K562 (cell line): ENCODE data around the gene DDOST. TPM values are rescaled to one million over a fixed set of nuclear protein-coding genes. Genes with fewer than 3 reads are reported as not detected.

Source experiments
- ATAC-seq: fragments of 200-7000 bp; cut with Tn5 transposase; 3 replicates; pipeline ENCODE4 v1.9.1; 2020; ENCODE audit warnings: moderate library complexity
- BruUV-seq: library from RNA; stranded (reverse); fragments of 400-500 nt; replicated peaks from 2 replicates; lab custom pipeline; 2021; lab: Mats Ljungman, UMichigan
- CTCF ChIA-PET: fragments of 300-600 bp; formaldehyde crosslinking; extraction: SDS; loops from one replicate; lab custom pipeline; 2021; ENCODE audit warnings: low intra/inter-chr PET ratio; lab: Yijun Ruan, JAX
- POLR2A ChIA-PET: fragments of 300-600, 350-650 bp; sonication (Branson Sonifier 250); formaldehyde crosslinking; extraction: SDS; loops from one replicate; lab custom pipeline; 2021; ENCODE audit warnings: antibody characterized with exemption, inconsistent platforms; lab: Yijun Ruan, JAX
- DNase-seq, 4 experiments: peaks; one replicate each; pipeline versions ENCODE4 v3.0.0 to v3.0.0-alpha.2; 2011 to 2018; ENCODE audit warnings: low spot score in 3 of 4, mixed read lengths in 3 of 4; ENCODE audit errors: extremely low read depth in 1 of 4
- FAIRE-seq: peaks from 2 replicates; lab custom pipeline; 2011; peaks lifted over from hg19 to GRCh38; lab: Jason Lieb, UNC
- H2AFZ ChIP-seq: 2 replicates; pipeline ENCODE4 v1.6.0; 2011; ENCODE audit warnings: low read depth, low read length, control low read depth, inconsistent platforms
- H3K27ac ChIP-seq: fragments of 200-600 bp; 3 replicates; pipeline ENCODE4 v1.8.0; 2011; ENCODE audit warnings: low read depth, mild to moderate bottlenecking, control low read depth, inconsistent platforms, low read length, moderate library complexity, mixed read lengths; ENCODE audit errors: extremely low read depth
- H3K27me3 ChIP-seq, 2 experiments: fragments of 300-600 bp in 1 of 2; 2 replicates in 1 of 2; 3 replicates in 1 of 2; pipeline versions ENCODE4 v1.6.0 to v1.8.0; 2011; ENCODE audit warnings: inconsistent platforms in 2 of 2, low read length in 2 of 2, mild to moderate bottlenecking in 1 of 2, mixed read lengths in 1 of 2, moderate library complexity in 1 of 2; ENCODE audit not compliant: control insufficient read depth in 2 of 2, insufficient read depth in 2 of 2
- H3K36me3 ChIP-seq: fragments of 300-600 bp; 3 replicates; pipeline ENCODE4 v1.8.0; 2011; ENCODE audit warnings: mild to moderate bottlenecking, low read length, inconsistent platforms; ENCODE audit not compliant: control insufficient read depth, insufficient read depth
- H3K4me1 ChIP-seq, 2 experiments: fragments of 200-600 bp in 1 of 2; replicated peaks in 1 of 2; 2 replicates in 1 of 2; 3 replicates in 1 of 2; pipeline versions ENCODE4 v1.5.1 to v1.8.0; 2011; ENCODE audit warnings: inconsistent platforms in 2 of 2, low read length in 2 of 2, mild to moderate bottlenecking in 1 of 2, mixed read lengths in 1 of 2, moderate library complexity in 1 of 2; ENCODE audit not compliant: control insufficient read depth in 2 of 2, insufficient read depth in 2 of 2
- H3K4me2 ChIP-seq: 2 replicates; pipeline ENCODE4 v1.6.1; 2011; ENCODE audit warnings: low read length, control low read depth, inconsistent platforms, mixed read lengths; ENCODE audit not compliant: insufficient read depth
- H3K4me3 ChIP-seq: fragments of 200-600 bp; sonication (generic), shearing (Covaris generic); 2 replicates; pipeline ENCODE4 v1.5.1; 2016; ENCODE audit warnings: control low read depth, inconsistent platforms
- H3K79me2 ChIP-seq: fragments of 200-600 bp; 3 replicates; pipeline ENCODE4 v1.8.0; 2011; ENCODE audit warnings: low read length, inconsistent platforms; ENCODE audit not compliant: control insufficient read depth, insufficient read depth
- H3K9ac ChIP-seq, 2 experiments: 2 replicates each; pipeline versions ENCODE4 v1.6.0 to v1.6.1; 2011; ENCODE audit warnings: low read depth in 2 of 2, low read length in 2 of 2, control low read depth in 1 of 2, inconsistent platforms in 1 of 2, mild to moderate bottlenecking in 1 of 2, mixed read lengths in 1 of 2; ENCODE audit not compliant: insufficient read depth in 1 of 2
- H3K9me1 ChIP-seq: one replicate; pipeline ENCODE4 v1.6.0; 2011; ENCODE audit warnings: inconsistent platforms, mild to moderate bottlenecking, low read length, moderate library complexity; ENCODE audit not compliant: control insufficient read depth, insufficient read depth
- H3K9me3 ChIP-seq: replicated peaks from 2 replicates; pipeline ENCODE4 v1.5.1; 2011; ENCODE audit warnings: low read depth, low read length, inconsistent platforms; ENCODE audit not compliant: control insufficient read depth, insufficient read depth
- H4K20me1 ChIP-seq: replicated peaks from 2 replicates; pipeline ENCODE4 v1.6.1; 2011; ENCODE audit warnings: low read length, inconsistent platforms, mixed read lengths; ENCODE audit not compliant: control insufficient read depth, insufficient read depth
- CBX1 ChIP-seq: sonication (generic); IDR thresholded peaks from 2 replicates; pipeline ENCODE4 v1.6.1; 2016; ENCODE audit warnings: antibody characterized with exemption, low read depth, mild to moderate bottlenecking
- CTBP1 ChIP-seq: fragments of 450-650 bp; IDR thresholded peaks from 2 replicates; pipeline ENCODE4 v1.6.1; 2016; ENCODE audit warnings: borderline replicate concordance
- DPF2 ChIP-seq: fragments of 450-650 bp; IDR thresholded peaks from 2 replicates; pipeline ENCODE4 v1.6.1; 2016
- NRF1 ChIP-seq, 2 experiments: fragments of 450-650 bp; IDR thresholded peaks in 1 of 2; conservative IDR thresholded peaks in 1 of 2; 2 replicates each; pipeline ENCODE4 v1.6.1; 2014; ENCODE audit warnings: mild to moderate bottlenecking in 2 of 2
- PHF20 ChIP-seq: fragments of 450-650 bp; IDR thresholded peaks from 2 replicates; pipeline ENCODE4 v1.6.1; 2018; ENCODE audit not compliant: partially characterized antibody
- RCOR1 ChIP-seq, 2 experiments: IDR thresholded peaks; 2 replicates each; pipeline ENCODE4 v1.6.1; 2012; ENCODE audit warnings: low read depth in 2 of 2, low read length in 2 of 2, borderline replicate concordance in 1 of 2, improper control_type of control experiment in 1 of 2
- SMARCA5 ChIP-seq: fragments of 450-650 bp; IDR thresholded peaks from 2 replicates; pipeline ENCODE4 v1.6.1; 2016
- ZKSCAN1 ChIP-seq: fragments of 150-350 bp; IDR thresholded peaks from 2 replicates; pipeline ENCODE4 v1.6.1; 2016; ENCODE audit warnings: low read depth, low read length
- ZNF121 ChIP-seq: sonication (generic); formaldehyde crosslinking; conservative IDR thresholded peaks from 2 replicates; pipeline ENCODE4 v1.8.0; 2022; ENCODE audit warnings: missing genetic modification reagents
- ZNF79 ChIP-seq: fragments of 250-450 bp; sonication (Bioruptor Pico); IDR thresholded peaks from 2 replicates; pipeline ENCODE4 v1.4.0; 2020; ENCODE audit warnings: low read depth, mild to moderate bottlenecking, moderate library complexity
- WGBS: fragments of 100-300 bp; shearing (Covaris generic); methylation state at CpG from one replicate; pipeline ENCODE4 v1.1.6; 2016; ENCODE audit warnings: low coverage, mixed read lengths; ENCODE audit not compliant: insufficient coverage; ENCODE audit errors: missing lambda C conversion rate; 5-methylcytosine and 5-hydroxymethylcytosine counted together
- in situ Hi-C: fragments of 300-500 bp; cut with MboI; formaldehyde crosslinking; loops from 4 replicates; pipeline ENCODE4 v1.15.0; 2018; ENCODE audit warnings: inconsistent platforms, mixed read lengths
- intact Hi-C: fragments of 100-400 bp; cut with micrococcal nuclease; formaldehyde crosslinking; loops from 2 replicates; pipeline ENCODE4 v1.14.2; 2022
- polyA plus RNA-seq, 8 experiments: library from polyadenylated mRNA; depleted of rRNA in 4 of 8; stranded (reverse) in 5 of 8; unstranded in 3 of 8; fragments of >200 nt; fragmentation: Nextera tagmentation in 2 of 8; fragmentation: Illumina TruSeq in 1 of 8; extraction: Ambion mirVana in 2 of 8; extraction: Trizol in 1 of 8; gene quantifications; 2 replicates each; pipeline versions ENCODE4 v1.2.1 to v1.2.3, GENCODE V29; 2011 to 2014; ENCODE audit warnings: inconsistent platforms in 1 of 8, missing spikeins in 1 of 8
- total RNA-seq, 7 experiments: library from RNA; depleted of rRNA in 6 of 7; stranded (reverse); fragments of >200 nt in 6 of 7; fragmentation: Illumina TruSeq in 2 of 7; extraction: Trizol in 2 of 7; gene quantifications; 2 replicates each; pipeline versions ENCODE4 v1.2.1 to v1.2.3, GENCODE V29; 2011 to 2021; ENCODE audit warnings: low replicate concordance in 1 of 7
- TF ChIP-seq, protein P1 (sequence below): fragments of 450-650 bp; formaldehyde crosslinking; IDR thresholded peaks from 2 replicates; pipeline ENCODE4 v1.4.0; 2022; ENCODE audit warnings: missing genetic modification characterization
- TF ChIP-seq, protein P2 (sequence below): sonication (generic); formaldehyde crosslinking; IDR thresholded peaks from 2 replicates; pipeline ENCODE4 v1.8.0; 2022; ENCODE audit warnings: mild to moderate bottlenecking, missing genetic modification reagents, borderline replicate concordance

DDOST gene
- total and polyA plus RNA-seq, 9 of the 15 experiments (the other 6 are each of a cell fraction or from before 2014, with no cell fraction given), result 173 to 306 (median 222) TPM

DNA sequence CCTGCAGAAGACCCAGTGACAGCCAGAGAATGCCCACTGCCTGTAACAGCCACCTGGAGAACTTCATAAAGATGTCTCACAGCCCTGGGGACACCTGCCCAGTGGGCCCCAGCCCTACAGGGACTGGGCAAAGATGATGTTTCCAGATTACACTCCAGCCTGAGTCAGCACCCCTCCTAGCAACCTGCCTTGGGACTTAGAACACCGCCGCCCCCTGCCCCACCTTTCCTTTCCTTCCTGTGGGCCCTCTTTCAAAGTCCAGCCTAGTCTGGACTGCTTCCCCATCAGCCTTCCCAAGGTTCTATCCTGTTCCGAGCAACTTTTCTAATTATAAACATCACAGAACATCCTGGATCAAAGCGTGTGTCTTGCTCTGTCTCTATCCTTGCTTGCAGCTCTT is 42.6 kb downstream of the DDOST start:
- 3% methylated on average over 4 of the region's 4 CpGs for WGBS
- ATAC-seq (peak; percentile 40), FAIRE-seq (no peak)

DNA sequence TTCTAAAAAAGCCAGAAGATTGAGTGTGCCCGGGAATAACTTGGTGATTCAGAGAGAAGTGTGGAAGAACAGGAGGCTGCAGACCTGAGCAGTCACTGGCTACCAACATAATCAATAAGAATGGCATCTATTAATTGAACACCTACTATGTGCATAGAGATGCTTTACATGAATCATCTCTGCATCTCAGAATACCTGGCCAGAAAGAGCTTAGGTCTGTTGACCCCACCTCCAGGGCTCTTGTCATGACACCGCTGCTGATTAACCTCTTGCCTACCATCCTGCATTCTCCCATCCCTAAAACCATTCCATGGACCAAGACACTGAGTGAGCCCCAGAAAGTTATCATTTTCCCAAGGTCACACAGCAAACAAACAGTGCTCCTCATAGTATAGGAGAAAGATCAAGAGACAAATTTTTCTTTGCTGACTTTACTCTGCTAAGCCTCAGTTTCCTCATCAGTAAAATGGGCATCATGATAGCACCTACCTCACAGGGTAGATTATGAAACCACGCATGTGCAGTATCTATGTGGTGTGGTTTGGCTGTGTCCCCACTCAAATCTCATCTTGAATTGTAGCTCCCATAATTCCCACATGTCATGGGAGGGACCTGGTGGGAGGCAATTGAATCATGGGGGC is 44.2 kb downstream of the DDOST start:
- ATAC-seq (no peak), DNase-seq (no peak), FAIRE-seq (no peak)
- CTCF ChIA-PET, result no interaction called here
- intact Hi-C loops (no loop called here), in situ Hi-C loops (no loop called here)
- POLR2A ChIA-PET, result interaction anchor here (1.2 to 1.3 kb wide), 2 partner anchors 15 to 21 kb away, joined by 3 to 4 read pairs; no protein-coding TSS in a partner anchor
- H3K4me3 ChIP-seq, result no peak overlapping the region
- WGBS, result 19% methylated on average over 3 of the region's 3 CpGs
- H3K9ac ChIP-seq, result no peak overlapping the region
- no peaks in the 10 kb centered on the region for H3K9me3 ChIP-seq
- H3K79me2 ChIP-seq, result no peaks in the 10 kb centered on the region
- no peak overlapping the region for H3K4me2 ChIP-seq
- no peak overlapping the region for H3K27ac ChIP-seq
- no peaks in the 10 kb centered on the region for H4K20me1 ChIP-seq
- peaks cover 2 to 6% of the 10 kb centered on the region in 2 experiments; a peak in 2 of 5 replicates for H3K4me1 ChIP-seq
- H2AFZ ChIP-seq, result no peak overlapping the region
- peaks cover 2 to 19% of the 10 kb centered on the region in 2 experiments; a peak in 3 of 5 replicates for H3K27me3 ChIP-seq
- H3K36me3 ChIP-seq, result no peaks in the 10 kb centered on the region
- H3K9me1 ChIP-seq, result no peaks in the 10 kb centered on the region
- no TSS peak for BruUV-seq
- TF ChIP-seq ZKSCAN1 (peak; percentile 50; the same call in 1 of the 2 replicates), ZNF79 (CRISPR knock-in tag) (no peak), CBX1 (peak; percentile 75; the same call in 1 of the 2 replicates), SMARCA5 (peak; percentile 84), RCOR1 (IDR thresholded peaks at IDR 0.05; ENCODE audit: borderline replicate concordance in 1 of 2, low read depth in 2 of 2, low read length in 2 of 2) (peak in 1 of 2 experiments; percentile 79; a peak in 1 of 4 replicates), PHF20 (peak; percentile 40), ZNF121 (CRISPR knock-in tag) (0 out of 2 replicates have a peak, but pooled peaks have one; percentile 4), NRF1 (conservative IDR thresholded peaks at IDR 0.05 in 1 of 2, IDR thresholded peaks at IDR 0.05 in 1 of 2) (0 out of 4 replicates have a peak, but pooled peaks of 1 of the 2 experiments have one; percentile 31)
- TF ChIP-seq, protein P1, sequence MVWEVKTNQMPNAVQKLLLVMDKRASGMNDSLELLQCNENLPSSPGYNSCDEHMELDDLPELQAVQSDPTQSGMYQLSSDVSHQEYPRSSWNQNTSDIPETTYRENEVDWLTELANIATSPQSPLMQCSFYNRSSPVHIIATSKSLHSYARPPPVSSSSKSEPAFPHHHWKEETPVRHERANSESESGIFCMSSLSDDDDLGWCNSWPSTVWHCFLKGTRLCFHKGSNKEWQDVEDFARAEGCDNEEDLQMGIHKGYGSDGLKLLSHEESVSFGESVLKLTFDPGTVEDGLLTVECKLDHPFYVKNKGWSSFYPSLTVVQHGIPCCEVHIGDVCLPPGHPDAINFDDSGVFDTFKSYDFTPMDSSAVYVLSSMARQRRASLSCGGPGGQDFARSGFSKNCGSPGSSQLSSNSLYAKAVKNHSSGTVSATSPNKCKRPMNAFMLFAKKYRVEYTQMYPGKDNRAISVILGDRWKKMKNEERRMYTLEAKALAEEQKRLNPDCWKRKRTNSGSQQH (CRISPR knock-in tag), result no peak
- TF ChIP-seq, protein P2, sequence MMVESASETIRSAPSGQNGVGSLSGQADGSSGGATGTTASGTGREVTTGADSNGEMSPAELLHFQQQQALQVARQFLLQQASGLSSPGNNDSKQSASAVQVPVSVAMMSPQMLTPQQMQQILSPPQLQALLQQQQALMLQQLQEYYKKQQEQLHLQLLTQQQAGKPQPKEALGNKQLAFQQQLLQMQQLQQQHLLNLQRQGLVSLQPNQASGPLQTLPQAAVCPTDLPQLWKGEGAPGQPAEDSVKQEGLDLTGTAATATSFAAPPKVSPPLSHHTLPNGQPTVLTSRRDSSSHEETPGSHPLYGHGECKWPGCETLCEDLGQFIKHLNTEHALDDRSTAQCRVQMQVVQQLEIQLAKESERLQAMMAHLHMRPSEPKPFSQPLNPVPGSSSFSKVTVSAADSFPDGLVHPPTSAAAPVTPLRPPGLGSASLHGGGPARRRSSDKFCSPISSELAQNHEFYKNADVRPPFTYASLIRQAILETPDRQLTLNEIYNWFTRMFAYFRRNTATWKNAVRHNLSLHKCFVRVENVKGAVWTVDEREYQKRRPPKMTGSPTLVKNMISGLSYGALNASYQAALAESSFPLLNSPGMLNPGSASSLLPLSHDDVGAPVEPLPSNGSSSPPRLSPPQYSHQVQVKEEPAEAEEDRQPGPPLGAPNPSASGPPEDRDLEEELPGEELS (CRISPR knock-in tag), result no peak

More for the DNA sequence above, 42.6 kb downstream of the DDOST start:
- Histone ChIP-seq H3K4me1 (peaks cover 2 to 3% of the 10 kb centered on the region in 2 experiments; a peak in 2 of 5 replicates), H2AFZ (peak overlapping the region; percentile 14; the same call in 1 of the 2 replicates), H3K79me2 (no peaks in the 10 kb centered on the region), H3K9me1 (no peaks in the 10 kb centered on the region), H3K9ac (peak overlapping the region in 1 of 2 experiments; percentile 42; a peak in 1 of 4 replicates), H3K27me3 (peaks cover 2 to 19% of the 10 kb centered on the region in 2 experiments; a peak in 3 of 5 replicates), H3K4me3 (no peak overlapping the region), H4K20me1 (no peaks in the 10 kb centered on the region), H3K4me2 (no peak overlapping the region), H3K27ac (no peak overlapping the region)
- no peak for DNase-seq
- no TSS peak for BruUV-seq
- in situ Hi-C loops (no loop called here), intact Hi-C loops (no loop called here)
- POLR2A ChIA-PET, result interaction anchor here (0.6 to 1.4 kb wide), 3 partner anchors 11 to 22 kb away, joined by 3 to 6 read pairs (median 5); no protein-coding TSS in a partner anchor
- TF ChIP-seq CTBP1 (0 out of 2 replicates have a peak, but pooled peaks have one; percentile 27), DPF2 (no peak)
- TF ChIP-seq, all 486 proteins: peak for 1
- H3K36me3 ChIP-seq, result no peaks in the 10 kb centered on the region
- no peaks in the 10 kb centered on the region for H3K9me3 ChIP-seq
- CTCF ChIA-PET, result no interaction called here
